MM.1S (cell line): Measurements from ENCODE around the gene CDS2.

Experiments
- DNase-seq: peaks from one replicate; pipeline ENCODE4 v3.0.0-alpha.2; 2015
- H2AFZ ChIP-seq: fragments of 300-600 bp; sonication (generic); 2 replicates; pipeline ENCODE4 v1.6.0; 2016; ENCODE audit warnings: antibody characterized with exemption, low read length
- H3F3A ChIP-seq: fragments of 300-600 bp; sonication (generic); 2 replicates; pipeline ENCODE4 v1.6.1; 2016; ENCODE audit warnings: mild to moderate bottlenecking, antibody characterized with exemption, low read length, moderate library complexity, mixed read lengths; ENCODE audit not compliant: insufficient read depth
- H3K27ac ChIP-seq: fragments of 300-600 bp; sonication (generic); 2 replicates; pipeline ENCODE4 v1.5.1; 2016; ENCODE audit warnings: mild to moderate bottlenecking, low read length
- H3K27me3 ChIP-seq: fragments of 300-600 bp; sonication (generic); replicated peaks from 2 replicates; pipeline ENCODE4 v1.6.0; 2016; ENCODE audit warnings: low read length; ENCODE audit not compliant: insufficient read depth
- H3K36me3 ChIP-seq: fragments of 300-600 bp; sonication (generic); replicated peaks from 2 replicates; pipeline ENCODE4 v1.6.1; 2016; ENCODE audit warnings: mild to moderate bottlenecking, low read length, mixed read lengths; ENCODE audit not compliant: insufficient read depth
- H3K4me1 ChIP-seq: fragments of 300-600 bp; sonication (generic); 2 replicates; pipeline ENCODE4 v1.6.1; 2016; ENCODE audit warnings: low read length, mixed read lengths
- H3K4me2 ChIP-seq: fragments of 300-600 bp; sonication (generic); 2 replicates; pipeline ENCODE4 v1.6.0; 2016; ENCODE audit warnings: low read depth, low read length
- H3K4me3 ChIP-seq: fragments of 300-600 bp; sonication (generic); 2 replicates; pipeline ENCODE4 v1.5.1; 2016; ENCODE audit warnings: low read length, mixed read lengths
- H3K79me2 ChIP-seq: fragments of 300-600 bp; sonication (generic); 2 replicates; pipeline ENCODE4 v1.6.1; 2016; ENCODE audit warnings: mixed run types, low read length, mixed read lengths
- H3K9ac ChIP-seq: fragments of 300-600 bp; sonication (generic); 2 replicates; pipeline ENCODE4 v1.6.1; 2016; ENCODE audit warnings: low read length, mixed read lengths
- H3K9me2 ChIP-seq: fragments of 300-600 bp; sonication (generic); replicated peaks from 2 replicates; pipeline ENCODE4 v1.6.1; 2016; ENCODE audit warnings: mild to moderate bottlenecking, low read length, mixed read lengths; ENCODE audit not compliant: insufficient read depth
- H3K9me3 ChIP-seq: fragments of 300-600 bp; sonication (generic); replicated peaks from 2 replicates; pipeline ENCODE4 v1.6.1; 2016; ENCODE audit warnings: mild to moderate bottlenecking, low read length, mixed read lengths; ENCODE audit not compliant: insufficient read depth
- H4K20me1 ChIP-seq: fragments of 300-600 bp; sonication (generic); 2 replicates; pipeline ENCODE4 v1.6.1; 2016; ENCODE audit warnings: mild to moderate bottlenecking, low read length, moderate library complexity, mixed read lengths; ENCODE audit not compliant: insufficient read depth
- EZH2 ChIP-seq: fragments of 300-600 bp; sonication (generic); optimal IDR thresholded peaks from 2 replicates; pipeline ENCODE3; 2017; ENCODE audit warnings: low read depth, mild to moderate bottlenecking, antibody characterized with exemption, low read length, mixed read lengths
- EZH2phosphoT487 ChIP-seq: fragments of 300-600 bp; sonication (generic); IDR thresholded peaks from 2 replicates; pipeline ENCODE4 v1.6.1; 2018; ENCODE audit warnings: antibody characterized with exemption, low read length
- TF ChIP-seq, protein P1 (sequence below): fragments of 300-600 bp; sonication (generic); IDR thresholded peaks from 2 replicates; pipeline ENCODE4 v1.5.1; 2016; ENCODE audit warnings: antibody characterized with exemption, low read length, mixed read lengths

The CDS2 gene

DNA sequence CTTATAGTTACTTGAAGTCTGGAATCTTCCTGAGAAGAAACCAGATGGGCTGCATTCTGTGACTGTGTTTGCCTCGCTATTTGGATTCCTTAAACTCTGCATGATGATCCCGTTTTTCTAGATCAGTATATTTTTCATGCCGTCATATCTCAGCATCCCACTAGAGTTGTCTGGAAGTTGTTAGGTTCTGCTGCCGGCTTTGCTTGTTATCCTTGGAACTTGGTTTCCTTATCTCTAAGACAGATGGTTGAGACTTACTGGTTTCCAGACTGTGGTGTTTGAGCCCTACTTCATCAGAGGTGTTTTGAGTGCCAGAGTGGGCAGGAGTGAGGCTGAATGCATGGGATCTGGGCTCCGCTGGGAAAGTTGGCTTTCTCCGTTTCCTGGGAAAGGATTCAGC is 50.3 kb downstream of the CDS2 start:
- no peak overlapping the region for H3K4me3 ChIP-seq
- no peaks in the 10 kb centered on the region for H3K4me1 ChIP-seq
- no peaks in the 10 kb centered on the region for H3K9me3 ChIP-seq
- no peak for DNase-seq
- no peak overlapping the region for H3K4me2 ChIP-seq
- H2AFZ ChIP-seq: no peak overlapping the region
- TF ChIP-seq, protein P1, sequence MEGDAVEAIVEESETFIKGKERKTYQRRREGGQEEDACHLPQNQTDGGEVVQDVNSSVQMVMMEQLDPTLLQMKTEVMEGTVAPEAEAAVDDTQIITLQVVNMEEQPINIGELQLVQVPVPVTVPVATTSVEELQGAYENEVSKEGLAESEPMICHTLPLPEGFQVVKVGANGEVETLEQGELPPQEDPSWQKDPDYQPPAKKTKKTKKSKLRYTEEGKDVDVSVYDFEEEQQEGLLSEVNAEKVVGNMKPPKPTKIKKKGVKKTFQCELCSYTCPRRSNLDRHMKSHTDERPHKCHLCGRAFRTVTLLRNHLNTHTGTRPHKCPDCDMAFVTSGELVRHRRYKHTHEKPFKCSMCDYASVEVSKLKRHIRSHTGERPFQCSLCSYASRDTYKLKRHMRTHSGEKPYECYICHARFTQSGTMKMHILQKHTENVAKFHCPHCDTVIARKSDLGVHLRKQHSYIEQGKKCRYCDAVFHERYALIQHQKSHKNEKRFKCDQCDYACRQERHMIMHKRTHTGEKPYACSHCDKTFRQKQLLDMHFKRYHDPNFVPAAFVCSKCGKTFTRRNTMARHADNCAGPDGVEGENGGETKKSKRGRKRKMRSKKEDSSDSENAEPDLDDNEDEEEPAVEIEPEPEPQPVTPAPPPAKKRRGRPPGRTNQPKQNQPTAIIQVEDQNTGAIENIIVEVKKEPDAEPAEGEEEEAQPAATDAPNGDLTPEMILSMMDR: no peak
- no peak for TF ChIP-seq EZH2
- no peak for TF ChIP-seq EZH2phosphoT487
- no peak overlapping the region for H3K27ac ChIP-seq
- no peaks in the 10 kb centered on the region for H3F3A ChIP-seq
- H3K27me3 ChIP-seq: no peaks in the 10 kb centered on the region
- H3K36me3 ChIP-seq: no peaks in the 10 kb centered on the region
- no peaks in the 10 kb centered on the region for H3K9me2 ChIP-seq
- no peak overlapping the region for H3K9ac ChIP-seq
- peaks cover under 1% of the 10 kb centered on the region; the same call in 1 of the 2 replicates for H3K79me2 ChIP-seq
- no peaks in the 10 kb centered on the region for H4K20me1 ChIP-seq

DNA sequence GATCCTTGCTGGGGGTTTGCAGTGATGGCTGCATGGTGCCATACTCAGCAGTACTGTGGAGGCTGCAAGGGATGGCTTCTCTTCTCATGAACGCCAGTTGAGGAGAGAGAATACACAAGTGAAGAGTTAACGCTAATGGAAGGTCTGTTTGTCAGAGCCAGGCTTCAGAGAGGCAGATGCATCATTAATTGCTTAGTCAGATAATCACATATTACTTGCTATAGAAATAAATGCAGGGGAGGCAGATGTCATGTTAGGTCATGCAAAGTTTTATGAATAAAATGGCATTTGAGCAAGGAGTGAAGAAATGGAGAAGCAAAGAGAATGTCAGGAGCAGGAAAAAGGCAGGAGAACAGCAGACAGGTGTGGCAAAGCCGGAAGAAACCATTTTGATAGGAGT is 51.2 kb downstream of the CDS2 start:
- H3K4me1 ChIP-seq: no peaks in the 10 kb centered on the region
- no peaks in the 10 kb centered on the region for H3K9me2 ChIP-seq
- H3K9ac ChIP-seq: no peak overlapping the region
- no peak for TF ChIP-seq EZH2
- TF ChIP-seq, protein P1: no peak
- H3K27ac ChIP-seq: no peak overlapping the region
- H3K79me2 ChIP-seq: no peaks in the 10 kb centered on the region
- DNase-seq: no peak
- H2AFZ ChIP-seq: no peak overlapping the region
- no peaks in the 10 kb centered on the region for H3K27me3 ChIP-seq
- no peaks in the 10 kb centered on the region for H3K9me3 ChIP-seq
- no peak overlapping the region for H3K4me3 ChIP-seq
- H4K20me1 ChIP-seq: no peaks in the 10 kb centered on the region
- H3K4me2 ChIP-seq: no peak overlapping the region
- H3K36me3 ChIP-seq: no peaks in the 10 kb centered on the region
- no peaks in the 10 kb centered on the region for H3F3A ChIP-seq

DNA sequence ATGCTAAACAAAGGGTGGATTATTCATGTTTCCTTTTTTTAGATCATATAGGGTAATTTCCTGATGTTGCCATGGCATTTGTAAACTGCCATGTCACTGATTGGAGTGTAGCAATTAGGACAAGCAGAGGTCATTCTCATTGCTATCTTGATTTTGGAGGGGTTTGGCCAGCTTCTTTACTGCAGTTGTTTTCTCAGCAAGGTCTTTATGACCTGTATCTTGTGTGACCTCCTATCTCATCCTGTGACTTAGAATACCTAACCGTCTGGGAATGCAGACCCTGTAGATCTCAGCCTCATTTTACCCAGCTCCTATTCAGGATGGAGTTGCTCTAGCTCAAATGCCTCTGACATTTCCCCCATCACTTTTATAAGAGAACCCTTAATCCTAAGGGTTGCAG is 53.6 kb downstream of the CDS2 start:
- no peaks in the 10 kb centered on the region; the same call in 1 of the 2 replicates for H3K36me3 ChIP-seq
- H3K9me3 ChIP-seq: no peaks in the 10 kb centered on the region
- no peak overlapping the region for H2AFZ ChIP-seq
- H3K9me2 ChIP-seq: no peaks in the 10 kb centered on the region
- no peaks in the 10 kb centered on the region for H3K4me1 ChIP-seq
- no peak overlapping the region for H3K4me3 ChIP-seq
- DNase-seq: no peak
- H4K20me1 ChIP-seq: no peaks in the 10 kb centered on the region
- TF ChIP-seq EZH2phosphoT487: no peak
- TF ChIP-seq, protein P1: no peak
- no peak for TF ChIP-seq EZH2
- H3K9ac ChIP-seq: no peak overlapping the region
- H3K79me2 ChIP-seq: no peaks in the 10 kb centered on the region
- no peaks in the 10 kb centered on the region for H3K27me3 ChIP-seq
- no peaks in the 10 kb centered on the region for H3F3A ChIP-seq
- H3K4me2 ChIP-seq: no peak overlapping the region
- no peak overlapping the region for H3K27ac ChIP-seq
